Measurements from ENCODE around the gene PARVG.

Gene PARVG

GRCh38 chr22:44180706-44181032, at the start of gene PARVG:
TSS of gene PARVG (plus strand) at chr22:44180925. CDS start at chr22:44183330, 2,405 bp downstream.
- DNase-seq (ENCODE audit: low read depth): no peak

- DNase-seq (ENCODE audit: low read depth): no peak
Observed at GRCh38 chr22:44131412-44131811, 49.3 kb upstream of the PARVG start.

- DNase-seq (ENCODE audit: low read depth): no peak
Observed at GRCh38 chr22:44131989-44132685, 48.6 kb upstream of the PARVG start.

- no peak for DNase-seq (ENCODE audit: low read depth)
Observed at GRCh38 chr22:44132724-44133123, 48.0 kb upstream of the PARVG start.

DNA sequence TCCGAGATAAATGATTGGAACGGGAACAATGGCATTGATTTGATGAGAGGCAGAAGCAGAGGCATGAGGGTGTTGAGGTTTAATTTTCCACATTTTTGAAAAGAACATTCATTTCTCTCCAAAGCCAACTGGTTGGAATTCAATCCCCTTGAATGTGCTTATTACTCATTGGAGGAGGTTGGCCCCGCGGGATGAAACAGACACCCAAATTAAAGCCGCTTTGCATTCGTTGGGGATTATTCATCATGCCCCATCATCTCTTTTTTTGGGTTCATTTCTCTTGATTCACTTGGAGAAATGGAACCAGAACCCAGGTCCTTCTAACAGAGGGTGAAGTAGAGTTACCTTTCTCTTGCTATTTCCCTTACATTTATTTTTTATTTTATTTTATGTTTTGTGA, 47.6 kb upstream of the PARVG start:
- DNase-seq (ENCODE audit: low read depth): no peak

GRCh38 chr22:44133901-44134571, 46.7 kb upstream of the PARVG start:
- no peak for DNase-seq (ENCODE audit: low read depth)

DNA sequence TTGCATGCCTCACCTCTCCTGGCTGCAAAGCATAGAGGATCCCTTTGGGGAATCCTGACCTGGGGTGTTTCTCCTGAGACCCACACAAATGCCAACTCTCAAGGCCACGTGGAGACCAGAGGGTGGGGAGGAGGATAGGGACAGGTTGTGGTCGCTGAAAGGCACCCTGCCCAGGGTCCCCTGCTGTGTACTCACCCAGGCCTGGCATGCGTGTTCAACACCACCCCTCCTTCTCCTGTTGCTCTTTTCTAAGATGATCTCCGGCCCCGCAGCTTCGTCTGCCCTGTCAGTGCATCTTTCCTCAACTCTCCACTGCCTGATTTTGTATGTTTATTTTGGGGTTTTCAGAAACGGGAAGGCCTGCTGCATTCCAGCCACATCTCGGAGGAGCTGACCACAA, 44.6 kb upstream of the PARVG start:
- DNase-seq (ENCODE audit: low read depth): no peak

DNA sequence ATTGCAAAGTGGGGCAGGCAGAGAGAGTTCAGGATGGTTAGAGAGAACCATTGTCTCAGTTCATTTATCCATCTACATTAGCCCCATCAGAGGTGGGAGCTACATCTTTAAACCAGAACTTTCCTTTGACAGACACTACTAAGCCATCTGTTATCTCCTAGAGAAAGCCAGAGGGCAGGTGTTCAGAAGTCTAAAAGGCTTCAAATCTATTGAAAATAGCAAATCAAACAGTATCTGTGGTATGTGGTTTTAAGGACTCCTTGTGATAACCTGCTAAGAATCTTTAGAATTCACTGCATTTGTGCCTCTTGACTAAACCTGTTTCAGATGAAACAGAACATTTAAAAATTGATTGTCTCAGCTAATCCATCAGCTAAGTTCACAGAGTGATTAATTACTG, 43.9 kb upstream of the PARVG start:
- no peak for DNase-seq (ENCODE audit: low read depth)

DNA sequence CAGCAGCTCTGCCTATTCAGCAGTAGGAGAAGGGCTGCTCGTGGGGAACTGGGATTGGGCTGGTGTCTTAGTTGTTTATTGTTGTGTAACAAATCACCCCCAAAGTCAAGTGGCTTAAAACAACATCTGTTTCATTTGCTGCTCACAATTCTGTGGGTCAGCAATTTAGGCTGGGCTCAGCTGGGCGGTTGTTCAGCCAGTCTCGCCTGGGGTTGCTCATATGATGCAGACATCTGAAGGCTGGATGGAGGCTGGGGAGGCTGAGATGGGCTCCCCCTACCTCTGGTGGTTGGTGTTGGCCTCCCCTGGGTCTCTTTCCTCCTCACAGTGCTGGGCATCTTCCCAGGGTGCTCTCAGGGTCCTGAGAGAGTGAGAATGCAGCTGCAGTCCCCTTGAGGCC, 43.3 kb upstream of the PARVG start:
- no peak for DNase-seq (ENCODE audit: low read depth)

GRCh38 chr22:44139773-44140172, 41.0 kb upstream of the PARVG start:
- no peak for DNase-seq (ENCODE audit: low read depth)

GRCh38 chr22:44142421-44143104, 38.2 kb upstream of the PARVG start:
- DNase-seq (ENCODE audit: low read depth): no peak

DNA sequence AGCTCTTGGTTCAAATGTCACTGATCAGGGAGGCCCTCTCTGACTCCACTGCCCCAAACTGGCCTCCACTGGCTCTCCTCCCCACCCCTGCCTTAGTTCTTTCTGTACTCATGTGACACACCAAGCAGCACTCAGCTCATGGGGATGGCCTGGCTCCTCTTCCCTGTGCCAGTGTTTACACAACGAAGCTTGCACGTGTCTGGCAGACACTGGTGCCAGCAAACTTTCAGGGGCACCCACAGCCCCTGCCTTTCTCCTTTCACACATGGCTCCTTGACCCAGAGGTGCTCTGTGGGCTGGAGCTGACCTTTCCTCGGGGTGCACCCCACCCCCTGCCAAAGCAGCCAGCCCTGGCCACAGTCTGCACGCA, 37.6 kb upstream of the PARVG start:
- DNase-seq (ENCODE audit: low read depth): no peak

DNA sequence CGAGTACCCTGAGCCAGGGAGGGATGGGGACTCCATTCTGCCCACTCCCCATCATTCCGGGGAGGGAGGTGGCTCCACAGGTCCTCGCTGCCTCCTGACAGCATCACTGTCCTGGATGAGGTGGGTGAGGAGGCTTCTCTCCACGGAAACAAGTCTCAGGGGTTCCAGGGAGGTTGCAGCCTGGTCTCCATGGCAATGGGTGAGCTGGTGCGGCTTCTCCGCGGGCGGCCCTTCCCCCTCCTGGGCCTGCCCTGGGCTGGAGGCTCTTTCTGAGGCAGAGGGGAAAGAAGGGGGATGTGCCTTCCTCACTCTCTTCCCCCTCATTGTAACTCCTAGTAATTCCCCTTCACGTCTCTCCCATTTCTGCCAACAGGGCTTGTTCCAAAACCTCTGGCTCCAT, 37.1 kb upstream of the PARVG start:
- DNase-seq (ENCODE audit: low read depth): no peak

DNA sequence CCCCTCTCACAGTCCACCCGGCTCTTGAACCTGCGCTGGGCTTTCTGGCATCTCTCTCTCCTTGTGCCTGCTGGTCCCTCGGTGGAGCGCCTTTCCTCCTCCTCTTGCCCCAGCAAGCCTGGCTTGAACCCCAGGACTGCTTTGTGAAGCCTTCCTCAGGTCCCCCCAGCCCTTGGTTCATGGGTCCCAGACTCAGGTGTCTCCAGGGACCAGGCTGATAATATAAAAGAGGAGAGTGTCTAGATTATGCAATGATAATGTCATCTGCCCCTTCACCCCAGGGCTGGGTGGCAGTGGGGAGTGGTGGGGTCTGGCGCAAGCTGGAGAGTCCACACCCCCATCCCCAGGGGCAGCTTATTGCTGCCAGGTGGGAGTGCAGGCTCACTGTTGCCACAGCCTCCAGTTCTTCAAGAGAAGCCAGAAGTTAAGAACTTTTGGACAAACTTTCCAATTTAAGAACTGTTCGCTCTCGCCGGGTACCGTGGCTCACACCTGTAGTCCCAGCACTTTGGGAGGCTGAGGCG, 36.6 kb upstream of the PARVG start:
- DNase-seq (ENCODE audit: low read depth): no peak

DNA sequence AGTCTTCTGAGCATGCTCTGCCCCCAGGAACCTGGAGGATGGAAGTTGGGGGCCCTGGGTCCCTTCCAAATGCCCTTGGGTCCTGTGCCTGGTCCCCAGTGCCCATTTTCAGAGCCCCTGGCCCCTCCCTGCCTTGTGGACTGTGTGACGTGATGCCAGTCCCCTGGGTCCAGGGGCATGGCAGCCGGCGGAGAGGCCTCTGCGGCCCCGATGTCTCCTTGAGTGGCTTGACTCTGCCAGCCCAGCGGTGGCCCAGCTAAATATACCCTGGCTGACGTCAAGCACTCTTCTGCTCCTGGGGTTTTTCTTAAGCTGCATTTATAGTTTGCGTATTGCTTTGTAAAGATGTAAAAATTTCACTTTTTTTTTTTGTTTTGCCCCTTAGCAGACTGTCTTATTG, 35.2 kb upstream of the PARVG start:
- no peak for DNase-seq (ENCODE audit: low read depth)

- no peak for DNase-seq (ENCODE audit: low read depth)
Observed at GRCh38 chr22:44146088-44146861, 34.5 kb upstream of the PARVG start.

DNA sequence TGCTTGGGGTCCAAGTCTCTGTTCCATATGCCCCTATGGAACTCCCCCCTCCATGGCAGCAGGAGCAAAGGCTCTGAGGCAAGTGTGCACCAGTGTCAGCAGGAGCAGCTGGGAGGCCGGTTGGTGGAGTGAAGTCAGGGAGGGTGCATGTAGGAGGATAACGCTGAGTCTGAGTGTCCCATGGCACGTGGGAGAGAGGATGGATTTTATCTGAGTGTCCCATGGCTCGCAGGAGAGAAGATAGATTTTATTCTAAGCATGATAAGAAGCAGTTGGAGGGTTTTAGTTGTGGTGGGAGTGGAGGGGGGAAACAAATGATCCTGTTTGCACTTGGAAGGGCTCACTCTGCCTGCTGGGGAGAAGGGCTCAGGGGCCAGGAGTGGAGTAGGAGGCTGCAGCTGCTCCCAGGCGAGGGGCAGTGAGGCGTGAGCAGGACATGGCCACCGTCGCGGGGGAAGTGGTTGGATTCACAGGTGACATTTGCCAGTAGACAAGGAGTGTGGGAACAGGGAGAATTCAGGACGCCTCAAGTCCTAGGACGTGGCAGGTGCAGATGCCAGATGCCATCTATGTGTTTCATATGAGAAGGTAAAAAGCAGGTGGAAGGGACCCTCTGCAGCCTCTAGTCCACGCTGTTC, 33.6 kb upstream of the PARVG start:
- no peak for DNase-seq (ENCODE audit: low read depth)

- no peak for DNase-seq (ENCODE audit: low read depth)
Observed at GRCh38 chr22:44147821-44148574, 32.7 kb upstream of the PARVG start.

DNA sequence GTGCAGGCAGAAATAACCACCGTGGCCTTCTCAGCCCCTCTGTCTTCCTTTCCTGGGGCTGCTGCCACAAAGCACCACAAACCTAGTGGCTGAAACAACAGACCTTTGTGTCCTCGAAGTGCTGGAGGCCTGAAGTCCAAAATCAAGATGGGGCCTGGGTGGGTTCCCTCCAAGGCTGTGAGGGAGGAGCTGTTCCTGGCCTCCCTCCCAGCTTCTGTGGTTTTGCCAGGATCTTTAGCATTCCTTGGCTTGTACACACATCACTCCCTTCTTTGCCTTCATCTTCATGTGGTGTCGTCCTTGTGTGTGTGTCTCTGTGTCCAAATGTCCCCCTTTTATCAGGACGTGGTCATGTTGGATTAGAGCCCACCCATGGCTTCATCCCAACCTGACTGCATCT, 29.0 kb upstream of the PARVG start:
- no peak for DNase-seq (ENCODE audit: low read depth)

DNA sequence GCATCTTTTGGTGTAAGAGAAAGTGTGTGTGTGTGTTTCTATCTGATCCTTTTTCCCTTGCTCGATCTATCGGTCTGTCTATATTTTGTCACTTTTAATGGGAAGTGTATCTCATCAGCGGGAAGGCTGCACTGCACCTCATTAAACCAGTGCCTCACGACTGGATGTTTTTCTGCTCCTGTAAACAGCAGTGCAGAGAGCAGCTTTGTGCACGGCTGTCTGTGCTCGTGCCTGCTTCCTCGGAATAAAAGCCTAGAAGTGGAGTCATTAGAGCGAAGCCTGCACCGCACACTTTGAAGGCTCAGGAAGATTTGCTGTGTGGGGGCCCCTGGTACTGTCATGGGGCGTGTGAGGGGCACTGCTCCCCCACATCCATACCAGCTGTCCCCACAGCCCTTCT, 27.0 kb upstream of the PARVG start:
- no peak for DNase-seq (ENCODE audit: low read depth)

- no peak for DNase-seq (ENCODE audit: low read depth)
Observed at GRCh38 chr22:44154436-44154942, 26.2 kb upstream of the PARVG start.
